Keratinocyte (primary cell): ENCODE measurements around the gene MYADM. TPM values are rescaled to one million over a fixed set of nuclear protein-coding genes. Genes with fewer than 3 reads are reported as not detected.

Experiments
- DNase-seq: peaks from one replicate; pipeline ENCODE4 v3.0.0-alpha.2; 2011; ENCODE audit warnings: low read depth, missing footprints, low spot score
- FAIRE-seq: peaks from 2 replicates; lab custom pipeline; 2011; peaks lifted over from hg19 to GRCh38; lab: Jason Lieb, UNC
- H2AFZ ChIP-seq: 2 replicates; pipeline ENCODE4 v1.6.0; 2012; ENCODE audit warnings: low read length, control low read depth, inconsistent platforms; ENCODE audit not compliant: control insufficient read depth
- H3K27ac ChIP-seq: 2 replicates; pipeline ENCODE4 v1.5.1; 2011; ENCODE audit warnings: low read length; ENCODE audit not compliant: control insufficient read depth, insufficient read depth
- H3K27me3 ChIP-seq: 3 replicates; pipeline ENCODE4 v1.6.0; 2011; ENCODE audit warnings: low read length; ENCODE audit not compliant: control insufficient read depth, insufficient read depth; ENCODE audit errors: extremely low read depth
- H3K36me3 ChIP-seq, 2 experiments: 2 replicates in 1 of 2; 3 replicates in 1 of 2; pipeline ENCODE4 v1.5.1; 2011; ENCODE audit warnings: low read length in 2 of 2, mild to moderate bottlenecking in 1 of 2; ENCODE audit not compliant: control insufficient read depth in 2 of 2, insufficient read depth in 2 of 2; ENCODE audit errors: extremely low read depth in 1 of 2
- H3K4me1 ChIP-seq: 3 replicates; pipeline ENCODE4 v1.5.1; 2011; ENCODE audit warnings: low read length; ENCODE audit not compliant: control insufficient read depth, insufficient read depth; ENCODE audit errors: extremely low read depth
- H3K4me2 ChIP-seq: 3 replicates; pipeline ENCODE4 v1.6.0; 2011; ENCODE audit warnings: low read depth, low read length; ENCODE audit not compliant: control insufficient read depth, insufficient read depth; ENCODE audit errors: extremely low read depth
- H3K4me3 ChIP-seq, 3 experiments: fragments of 200-600 bp in 1 of 3; sonication (generic) in 1 of 3; 2 replicates in 2 of 3; 3 replicates in 1 of 3; pipeline ENCODE4 v1.5.1; 2011 to 2016; ENCODE audit warnings: low read length in 3 of 3, mild to moderate bottlenecking in 3 of 3, control low read depth in 2 of 3, inconsistent platforms in 1 of 3, low read depth in 1 of 3, mixed read lengths in 1 of 3, mixed run types in 1 of 3, moderate library complexity in 1 of 3; ENCODE audit not compliant: control insufficient read depth in 2 of 3, insufficient read depth in 2 of 3; ENCODE audit errors: extremely low read depth in 1 of 3
- H3K79me2 ChIP-seq: 2 replicates; pipeline ENCODE4 v1.6.0; 2012; ENCODE audit warnings: low read length; ENCODE audit not compliant: control insufficient read depth, insufficient read depth
- H3K9ac ChIP-seq: 3 replicates; pipeline ENCODE4 v1.6.0; 2011; ENCODE audit warnings: low read length; ENCODE audit not compliant: control insufficient read depth, insufficient read depth; ENCODE audit errors: extremely low read depth
- H3K9me1 ChIP-seq: 3 replicates; pipeline ENCODE4 v1.6.0; 2011; ENCODE audit warnings: low read length; ENCODE audit not compliant: control insufficient read depth, insufficient read depth; ENCODE audit errors: extremely low read depth
- H3K9me3 ChIP-seq: 2 replicates; pipeline ENCODE4 v1.5.1; 2012; ENCODE audit warnings: low read depth, low read length; ENCODE audit not compliant: control insufficient read depth
- H4K20me1 ChIP-seq: 3 replicates; pipeline ENCODE4 v1.6.0; 2011; ENCODE audit warnings: low read length; ENCODE audit not compliant: control insufficient read depth, insufficient read depth; ENCODE audit errors: extremely low read depth
- CTCF ChIP-seq, 3 experiments: IDR thresholded peaks in 1 of 3; conservative IDR thresholded peaks in 1 of 3; optimal IDR thresholded peaks in 1 of 3; 2 replicates in 2 of 3; 3 replicates in 1 of 3; pipeline versions ENCODE3 to v1.5.1; 2011; ENCODE audit warnings: low read length in 3 of 3, mild to moderate bottlenecking in 3 of 3, moderate library complexity in 2 of 3, control low read depth in 1 of 3, inconsistent platforms in 1 of 3; ENCODE audit not compliant: insufficient read depth in 2 of 3; ENCODE audit errors: extremely low read depth in 1 of 3
- EZH2 ChIP-seq: IDR thresholded peaks from one replicate; pipeline ENCODE4 v1.6.1; 2012; ENCODE audit warnings: inconsistent platforms, mild to moderate bottlenecking, low read length, moderate library complexity
- dilution Hi-C: fragments of 300-500 bp; cut with MboI; formaldehyde crosslinking; loops from one replicate; pipeline ENCODE4 v1.7.0; 2020; ENCODE audit warnings: low sequenced_read_pairs; ENCODE audit not compliant: extremely low pct_ligation_motif_present
- polyA plus RNA-seq, 5 experiments: library from polyadenylated mRNA; depleted of rRNA in 3 of 5; stranded (reverse) in 3 of 5; stranded (forward) in 1 of 5; unstranded in 1 of 5; fragments of >200 nt; gene quantifications; 1 replicate in 1 of 5; 2 replicates in 3 of 5; 3 replicates in 1 of 5; pipeline versions ENCODE4 v1.2.1 to v1.2.3, GENCODE V29; 2011 to 2012; ENCODE audit warnings: missing spikeins in 2 of 5, low read depth in 1 of 5, low replicate concordance in 1 of 5

MYADM gene
- polyA plus RNA-seq, 1 donor (not counting 4 experiments of a cell fraction or from before 2014, with no cell fraction given): 16.8 TPM

- Histone ChIP-seq H3K27me3 (peaks cover 39% of the 10 kb centered on the region), H4K20me1 (no peaks in the 10 kb centered on the region), H3K27ac (no peak overlapping the region), H3K9me3 (no peaks in the 10 kb centered on the region), H3K79me2 (no peaks in the 10 kb centered on the region), H2AFZ (no peak overlapping the region), H3K4me2 (no peak overlapping the region), H3K9ac (no peak overlapping the region), H3K9me1 (no peaks in the 10 kb centered on the region), H3K36me3 (no peaks in the 10 kb centered on the region), H3K4me3 (no peak overlapping the region), H3K4me1 (no peaks in the 10 kb centered on the region)
- FAIRE-seq (no peak), DNase-seq (no peak)
- TF ChIP-seq CTCF (optimal IDR thresholded peaks at IDR 0.05 in 1 of 3, IDR thresholded peaks at IDR 0.05 in 1 of 3, conservative IDR thresholded peaks at IDR 0.05 in 1 of 3; ENCODE audit: extremely low read depth in 1 of 3, insufficient read depth in 2 of 3, low read length in 3 of 3) (no peak), EZH2 (peak; percentile 96)
- dilution Hi-C loops: no loop called here
These were observed 41.9 kb downstream of the MYADM start for GRCh38 chr19:53909471-53910169.

GRCh38 chr19:53910170-53910518 is 42.5 kb downstream of the MYADM start:
- Histone ChIP-seq H3K9me3 (no peaks in the 10 kb centered on the region), H3K27me3 (peaks cover 39% of the 10 kb centered on the region), H4K20me1 (no peaks in the 10 kb centered on the region), H3K27ac (no peak overlapping the region), H3K4me2 (no peak overlapping the region), H3K9me1 (no peaks in the 10 kb centered on the region), H3K9ac (no peak overlapping the region), H3K79me2 (no peaks in the 10 kb centered on the region), H3K4me3 (no peak overlapping the region), H3K4me1 (no peaks in the 10 kb centered on the region), H2AFZ (no peak overlapping the region), H3K36me3 (no peaks in the 10 kb centered on the region)
- FAIRE-seq (no peak), DNase-seq (no peak)
- no peak for TF ChIP-seq CTCF (optimal IDR thresholded peaks at IDR 0.05 in 1 of 3, IDR thresholded peaks at IDR 0.05 in 1 of 3, conservative IDR thresholded peaks at IDR 0.05 in 1 of 3; ENCODE audit: extremely low read depth in 1 of 3, insufficient read depth in 2 of 3, low read length in 3 of 3)
- TF ChIP-seq EZH2: no peak
- dilution Hi-C loops: no loop called here
